WTC11 (cell line): ENCODE data around the gene LPP. TPM values are rescaled to one million over a fixed set of nuclear protein-coding genes. Genes with fewer than 3 reads are reported as not detected.

Experiments
- ATAC-seq: fragments of 200-7000 bp; cut with Tn5 transposase; 2 replicates; pipeline ENCODE4 v1.10.0; 2021; ENCODE audit warnings: mild to moderate bottlenecking, moderate library complexity
- CTCF ChIA-PET: fragments of 300-600 bp; sonication (Branson Sonifier 250); formaldehyde crosslinking; loops from one replicate; lab custom pipeline; 2021; ENCODE audit warnings: antibody characterized with exemption; lab: Charles Lee
- POLR2A ChIA-PET: fragments of 350-600 bp; sonication (Branson Sonifier 250); formaldehyde crosslinking; loops from one replicate; lab custom pipeline; 2021; ENCODE audit warnings: antibody characterized with exemption; lab: Charles Lee
- DNase-seq: peaks from one replicate; pipeline ENCODE4 v3.0.0; 2021; ENCODE audit warnings: low spot score
- H3K27ac Mint-ChIP-seq: 2 replicates; pipeline ENCODE4 v1.8.0; 2021; ENCODE audit warnings: mixed read lengths
- H3K27me3 Mint-ChIP-seq: 2 replicates; pipeline ENCODE4 v1.8.0; 2021; ENCODE audit warnings: low read depth, mild to moderate bottlenecking, moderate library complexity, mixed read lengths
- H3K36me3 Mint-ChIP-seq: 2 replicates; pipeline ENCODE4 v1.8.0; 2021; ENCODE audit warnings: mixed read lengths
- H3K4me1 Mint-ChIP-seq: 2 replicates; pipeline ENCODE4 v1.8.0; 2022; ENCODE audit warnings: mixed read lengths
- H3K4me3 Mint-ChIP-seq: 2 replicates; pipeline ENCODE4 v1.8.0; 2021; ENCODE audit warnings: mild to moderate bottlenecking, moderate library complexity, mixed read lengths
- H3K9me3 Mint-ChIP-seq: 2 replicates; pipeline ENCODE4 v1.8.0; 2021; ENCODE audit warnings: mixed read lengths
- ATF1 ChIP-seq: sonication (generic); formaldehyde crosslinking; IDR thresholded peaks from 2 replicates; pipeline ENCODE4 v1.8.1; 2023; ENCODE audit warnings: mild to moderate bottlenecking, moderate library complexity, missing genetic modification reagents
- EMX1 ChIP-seq: fragments of 250-450 bp; sonication (Bioruptor Pico); IDR thresholded peaks from 2 replicates; pipeline ENCODE4 v1.8.0; 2021; ENCODE audit warnings: mild to moderate bottlenecking
- ESRRA ChIP-seq: sonication (generic); formaldehyde crosslinking; IDR thresholded peaks from 2 replicates; pipeline ENCODE4 v1.8.1; 2022; ENCODE audit warnings: mild to moderate bottlenecking, missing genetic modification reagents, borderline replicate concordance
- FOXK1 ChIP-seq: sonication (generic); formaldehyde crosslinking; IDR thresholded peaks from 2 replicates; pipeline ENCODE4 v1.8.0; 2022; ENCODE audit warnings: mild to moderate bottlenecking, moderate library complexity, missing genetic modification reagents
- FOXP1 ChIP-seq: sonication (generic); formaldehyde crosslinking; IDR thresholded peaks from 2 replicates; pipeline ENCODE4 v1.8.0; 2022; ENCODE audit warnings: missing genetic modification reagents, mild to moderate bottlenecking, moderate library complexity, borderline replicate concordance
- GABPB1 ChIP-seq: sonication (generic); formaldehyde crosslinking; IDR thresholded peaks from 2 replicates; pipeline ENCODE4 v1.8.1; 2023; ENCODE audit warnings: mild to moderate bottlenecking, missing genetic modification reagents
- GRHL2 ChIP-seq: fragments of 250-450 bp; sonication (Bioruptor Pico); IDR thresholded peaks from 2 replicates; pipeline ENCODE4 v1.8.0; 2022; ENCODE audit warnings: mild to moderate bottlenecking, moderate library complexity; ENCODE audit not compliant: insufficient replicate concordance, severe bottlenecking
- HMGA2 ChIP-seq: fragments of 250-450 bp; sonication (Bioruptor Pico); IDR thresholded peaks from 2 replicates; pipeline ENCODE4 v1.4.0; 2021; ENCODE audit warnings: mild to moderate bottlenecking, moderate library complexity
- MXD4 ChIP-seq: fragments of 250-450 bp; sonication (Bioruptor Pico); IDR thresholded peaks from 2 replicates; pipeline ENCODE4 v1.8.0; 2021; ENCODE audit warnings: mild to moderate bottlenecking, moderate library complexity, borderline replicate concordance
- NR3C1 ChIP-seq: sonication (generic); formaldehyde crosslinking; conservative IDR thresholded peaks from 2 replicates; pipeline ENCODE4 v1.8.1; 2023; ENCODE audit warnings: low read depth, mild to moderate bottlenecking, missing genetic modification reagents
- PRRX2 ChIP-seq: fragments of 250-450 bp; sonication (Bioruptor Pico); IDR thresholded peaks from 2 replicates; pipeline ENCODE4 v1.8.0; 2021; ENCODE audit warnings: mild to moderate bottlenecking
- RORB ChIP-seq: fragments of 250-450 bp; sonication (Bioruptor Pico); IDR thresholded peaks from 2 replicates; pipeline ENCODE4 v1.9.0; 2021; ENCODE audit warnings: mild to moderate bottlenecking
- TEAD4 ChIP-seq: sonication (generic); formaldehyde crosslinking; IDR thresholded peaks from 2 replicates; pipeline ENCODE4 v1.8.0; 2022; ENCODE audit warnings: mild to moderate bottlenecking, missing genetic modification reagents
- ZBTB21 ChIP-seq: sonication (generic); formaldehyde crosslinking; IDR thresholded peaks from 2 replicates; pipeline ENCODE4 v1.8.1; 2023; ENCODE audit warnings: mild to moderate bottlenecking, missing genetic modification reagents, borderline replicate concordance
- ZNF121 ChIP-seq: sonication (generic); formaldehyde crosslinking; IDR thresholded peaks from 2 replicates; pipeline ENCODE4 v1.8.0; 2023; ENCODE audit warnings: missing genetic modification reagents
- ZNF416 ChIP-seq: fragments of 250-450 bp; sonication (Bioruptor Pico); IDR thresholded peaks from 2 replicates; pipeline ENCODE4 v1.9.0; 2021; ENCODE audit warnings: mild to moderate bottlenecking, inconsistent platforms
- total RNA-seq: library from RNA; stranded (reverse); gene quantifications from 3 replicates; pipeline ENCODE4 v1.2.3, GENCODE V29; 2021
- TF ChIP-seq, protein P1 (sequence below): sonication (generic); formaldehyde crosslinking; IDR thresholded peaks from 2 replicates; pipeline ENCODE4 v1.8.1; 2022; ENCODE audit warnings: mild to moderate bottlenecking, missing genetic modification reagents, moderate library complexity, borderline replicate concordance
- TF ChIP-seq, protein P2 (sequence below): fragments of 250-450 bp; sonication (Bioruptor Pico); IDR thresholded peaks from 2 replicates; pipeline ENCODE4 v2.1.2; 2022; ENCODE audit warnings: mild to moderate bottlenecking, moderate library complexity
- TF ChIP-seq, protein P3 (sequence below): sonication (generic); formaldehyde crosslinking; IDR thresholded peaks from 2 replicates; pipeline ENCODE4 v1.8.0; 2022; ENCODE audit warnings: mild to moderate bottlenecking, missing genetic modification reagents
- TF ChIP-seq, protein P4 (sequence below): sonication (generic); formaldehyde crosslinking; IDR thresholded peaks from 2 replicates; pipeline ENCODE4 v1.8.0; 2022; ENCODE audit warnings: mild to moderate bottlenecking, missing genetic modification reagents
- TF ChIP-seq, protein P5 (sequence below): sonication (generic); formaldehyde crosslinking; IDR thresholded peaks from 2 replicates; pipeline ENCODE4 v1.8.0; 2023; ENCODE audit warnings: missing genetic modification reagents, mild to moderate bottlenecking, borderline replicate concordance
- TF ChIP-seq, protein P6 (sequence below): sonication (generic); formaldehyde crosslinking; IDR thresholded peaks from 2 replicates; pipeline ENCODE4 v1.8.0; 2022; ENCODE audit warnings: mild to moderate bottlenecking, missing genetic modification reagents

The LPP gene
- total RNA-seq, 1 experiment from 2014 or later: 49.6 TPM

DNA sequence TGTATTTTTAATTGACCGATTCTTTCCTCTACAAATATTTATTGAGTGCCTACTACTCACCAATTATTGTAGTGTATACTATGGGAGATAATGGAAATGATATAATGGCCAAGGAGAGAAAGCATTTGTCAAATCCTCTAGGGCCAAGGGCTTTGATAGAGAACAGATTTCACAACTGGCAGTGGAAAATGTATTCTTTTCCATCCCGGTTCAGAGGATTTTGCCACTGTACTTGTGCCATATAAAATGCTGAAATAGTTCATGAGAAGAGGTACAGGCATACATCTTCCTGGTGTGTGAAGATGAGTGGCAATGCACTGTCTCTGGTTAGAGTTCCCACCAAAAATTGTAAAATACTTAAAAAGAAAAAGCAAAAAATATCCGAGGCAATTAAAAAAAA is 566.3 kb downstream of the LPP start:
- Mint-ChIP-seq H3K27me3 (no peaks in the 10 kb centered on the region), H3K36me3 (no peaks in the 10 kb centered on the region), H3K4me1 (no peaks in the 10 kb centered on the region), H3K4me3 (no peak overlapping the region), H3K9me3 (no peaks in the 10 kb centered on the region), H3K27ac (no peak overlapping the region)
- ChIA-PET CTCF (no interaction called here), POLR2A (no interaction called here)
- ATAC-seq (no peak), DNase-seq (no peak)
- TF ChIP-seq, protein P1, sequence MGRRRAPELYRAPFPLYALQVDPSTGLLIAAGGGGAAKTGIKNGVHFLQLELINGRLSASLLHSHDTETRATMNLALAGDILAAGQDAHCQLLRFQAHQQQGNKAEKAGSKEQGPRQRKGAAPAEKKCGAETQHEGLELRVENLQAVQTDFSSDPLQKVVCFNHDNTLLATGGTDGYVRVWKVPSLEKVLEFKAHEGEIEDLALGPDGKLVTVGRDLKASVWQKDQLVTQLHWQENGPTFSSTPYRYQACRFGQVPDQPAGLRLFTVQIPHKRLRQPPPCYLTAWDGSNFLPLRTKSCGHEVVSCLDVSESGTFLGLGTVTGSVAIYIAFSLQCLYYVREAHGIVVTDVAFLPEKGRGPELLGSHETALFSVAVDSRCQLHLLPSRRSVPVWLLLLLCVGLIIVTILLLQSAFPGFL (CRISPR knock-in tag): no peak
- TF ChIP-seq RORB (CRISPR knock-in tag) (no peak), ATF1 (CRISPR knock-in tag) (no peak), ZNF416 (no peak)
- TF ChIP-seq, protein P2, sequence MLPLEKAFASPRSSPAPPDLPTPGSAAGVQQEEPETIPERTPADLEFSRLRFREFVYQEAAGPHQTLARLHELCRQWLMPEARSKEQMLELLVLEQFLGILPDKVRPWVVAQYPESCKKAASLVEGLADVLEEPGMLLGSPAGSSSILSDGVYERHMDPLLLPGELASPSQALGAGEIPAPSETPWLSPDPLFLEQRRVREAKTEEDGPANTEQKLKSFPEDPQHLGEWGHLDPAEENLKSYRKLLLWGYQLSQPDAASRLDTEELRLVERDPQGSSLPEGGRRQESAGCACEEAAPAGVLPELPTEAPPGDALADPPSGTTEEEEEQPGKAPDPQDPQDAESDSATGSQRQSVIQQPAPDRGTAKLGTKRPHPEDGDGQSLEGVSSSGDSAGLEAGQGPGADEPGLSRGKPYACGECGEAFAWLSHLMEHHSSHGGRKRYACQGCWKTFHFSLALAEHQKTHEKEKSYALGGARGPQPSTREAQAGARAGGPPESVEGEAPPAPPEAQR: no peak

DNA sequence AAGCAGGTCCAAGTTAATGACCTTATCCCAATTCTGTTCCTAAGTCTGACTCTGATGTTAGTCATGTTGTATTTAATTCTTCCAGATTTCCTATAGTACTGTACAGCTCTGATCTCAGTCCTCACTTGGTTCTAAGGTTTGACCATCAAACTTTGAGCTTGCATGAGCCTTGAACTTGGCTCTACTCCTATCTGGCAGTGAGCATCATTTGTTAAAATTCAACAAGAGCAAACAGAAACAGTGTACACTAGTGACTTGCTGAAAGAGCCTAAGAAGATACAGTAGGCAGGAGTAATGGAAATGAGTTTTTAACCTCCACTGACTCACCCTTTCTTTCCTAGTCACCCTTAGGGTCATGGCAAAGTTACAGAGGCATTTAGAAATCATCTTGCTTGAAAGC is 566.7 kb downstream of the LPP start:
- ChIA-PET CTCF (no interaction called here), POLR2A (no interaction called here)
- no peak overlapping the region for H3K4me3 Mint-ChIP-seq
- TF ChIP-seq ZBTB21 (CRISPR knock-in tag): no peak
- no peak for TF ChIP-seq RORB (CRISPR knock-in tag)
- no peak for TF ChIP-seq TEAD4 (CRISPR knock-in tag)
- no peak for TF ChIP-seq ZNF416
- TF ChIP-seq GABPB1 (CRISPR knock-in tag): peak; percentile 72
- TF ChIP-seq, protein P3, sequence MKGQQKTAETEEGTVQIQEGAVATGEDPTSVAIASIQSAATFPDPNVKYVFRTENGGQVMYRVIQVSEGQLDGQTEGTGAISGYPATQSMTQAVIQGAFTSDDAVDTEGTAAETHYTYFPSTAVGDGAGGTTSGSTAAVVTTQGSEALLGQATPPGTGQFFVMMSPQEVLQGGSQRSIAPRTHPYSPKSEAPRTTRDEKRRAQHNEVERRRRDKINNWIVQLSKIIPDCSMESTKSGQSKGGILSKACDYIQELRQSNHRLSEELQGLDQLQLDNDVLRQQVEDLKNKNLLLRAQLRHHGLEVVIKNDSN (CRISPR knock-in tag): no peak
- no peak for TF ChIP-seq PRRX2 (CRISPR knock-in tag)
- no peak for TF ChIP-seq FOXK1 (CRISPR knock-in tag)
- TF ChIP-seq, protein P4, sequence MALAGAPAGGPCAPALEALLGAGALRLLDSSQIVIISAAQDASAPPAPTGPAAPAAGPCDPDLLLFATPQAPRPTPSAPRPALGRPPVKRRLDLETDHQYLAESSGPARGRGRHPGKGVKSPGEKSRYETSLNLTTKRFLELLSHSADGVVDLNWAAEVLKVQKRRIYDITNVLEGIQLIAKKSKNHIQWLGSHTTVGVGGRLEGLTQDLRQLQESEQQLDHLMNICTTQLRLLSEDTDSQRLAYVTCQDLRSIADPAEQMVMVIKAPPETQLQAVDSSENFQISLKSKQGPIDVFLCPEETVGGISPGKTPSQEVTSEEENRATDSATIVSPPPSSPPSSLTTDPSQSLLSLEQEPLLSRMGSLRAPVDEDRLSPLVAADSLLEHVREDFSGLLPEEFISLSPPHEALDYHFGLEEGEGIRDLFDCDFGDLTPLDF (CRISPR knock-in tag): no peak
- H3K36me3 Mint-ChIP-seq: no peaks in the 10 kb centered on the region
- no peak for ATAC-seq
- no peak for DNase-seq
- H3K27me3 Mint-ChIP-seq: no peaks in the 10 kb centered on the region
- H3K9me3 Mint-ChIP-seq: no peaks in the 10 kb centered on the region
- H3K4me1 Mint-ChIP-seq: no peaks in the 10 kb centered on the region
- no peak overlapping the region for H3K27ac Mint-ChIP-seq

DNA sequence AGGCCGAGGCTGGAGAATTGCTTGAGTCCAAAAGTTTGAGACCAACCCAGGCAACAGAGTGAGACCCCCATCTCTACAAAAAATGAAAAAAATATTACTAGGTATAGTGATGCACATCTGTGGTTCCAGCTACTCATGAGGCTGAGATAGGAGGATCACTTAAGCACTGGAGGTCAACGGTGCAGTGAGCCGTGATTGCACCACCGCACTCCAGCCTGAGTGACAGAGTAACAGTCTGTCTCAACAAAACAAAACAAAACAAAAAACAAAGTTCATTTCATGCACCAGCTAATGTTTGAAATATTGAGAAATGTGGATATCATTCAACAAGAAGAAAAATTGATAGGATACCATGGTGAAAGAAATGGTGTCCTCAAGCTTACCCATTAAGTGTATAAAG is 567.4 kb downstream of the LPP start:
- POLR2A ChIA-PET: no interaction called here
- TF ChIP-seq GRHL2 (no peak), MXD4 (CRISPR knock-in tag) (no peak), EMX1 (CRISPR knock-in tag) (no peak), GABPB1 (CRISPR knock-in tag) (0 out of 2 replicates have a peak, but pooled peaks have one; percentile 21)
- DNase-seq (no peak), ATAC-seq (no peak)
- Mint-ChIP-seq H3K4me3 (no peak overlapping the region), H3K27me3 (no peaks in the 10 kb centered on the region), H3K4me1 (no peaks in the 10 kb centered on the region), H3K9me3 (no peaks in the 10 kb centered on the region), H3K36me3 (no peaks in the 10 kb centered on the region), H3K27ac (no peak overlapping the region)
- CTCF ChIA-PET: no interaction called here

DNA sequence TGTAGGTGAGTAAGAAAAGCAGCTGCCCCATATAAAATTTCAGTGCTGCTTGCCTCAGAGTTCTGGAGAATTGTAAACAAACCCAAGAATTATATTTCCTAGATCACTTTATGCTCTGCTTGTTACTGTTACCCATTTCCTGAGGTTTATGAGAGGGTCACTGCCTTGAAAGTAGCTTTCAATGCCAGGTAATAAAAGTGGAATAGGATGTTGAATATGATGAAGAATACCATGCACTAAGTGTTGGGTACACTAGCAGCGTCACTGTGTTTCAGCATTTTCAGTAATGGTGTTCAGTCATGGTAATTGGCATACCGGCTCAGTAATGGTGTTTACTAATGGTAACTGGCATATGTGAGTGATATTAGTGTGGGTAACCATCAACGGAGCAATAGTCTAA is 568.0 kb downstream of the LPP start:
- Mint-ChIP-seq H3K36me3 (no peaks in the 10 kb centered on the region), H3K27ac (no peak overlapping the region), H3K27me3 (no peaks in the 10 kb centered on the region), H3K4me1 (no peaks in the 10 kb centered on the region), H3K9me3 (no peaks in the 10 kb centered on the region)
- POLR2A ChIA-PET: no interaction called here
- ATAC-seq (no peak), DNase-seq (no peak)
- no peak for TF ChIP-seq ZNF121 (CRISPR knock-in tag)
- TF ChIP-seq HMGA2: no peak
- no peak for TF ChIP-seq ESRRA (CRISPR knock-in tag)
- TF ChIP-seq, protein P5, sequence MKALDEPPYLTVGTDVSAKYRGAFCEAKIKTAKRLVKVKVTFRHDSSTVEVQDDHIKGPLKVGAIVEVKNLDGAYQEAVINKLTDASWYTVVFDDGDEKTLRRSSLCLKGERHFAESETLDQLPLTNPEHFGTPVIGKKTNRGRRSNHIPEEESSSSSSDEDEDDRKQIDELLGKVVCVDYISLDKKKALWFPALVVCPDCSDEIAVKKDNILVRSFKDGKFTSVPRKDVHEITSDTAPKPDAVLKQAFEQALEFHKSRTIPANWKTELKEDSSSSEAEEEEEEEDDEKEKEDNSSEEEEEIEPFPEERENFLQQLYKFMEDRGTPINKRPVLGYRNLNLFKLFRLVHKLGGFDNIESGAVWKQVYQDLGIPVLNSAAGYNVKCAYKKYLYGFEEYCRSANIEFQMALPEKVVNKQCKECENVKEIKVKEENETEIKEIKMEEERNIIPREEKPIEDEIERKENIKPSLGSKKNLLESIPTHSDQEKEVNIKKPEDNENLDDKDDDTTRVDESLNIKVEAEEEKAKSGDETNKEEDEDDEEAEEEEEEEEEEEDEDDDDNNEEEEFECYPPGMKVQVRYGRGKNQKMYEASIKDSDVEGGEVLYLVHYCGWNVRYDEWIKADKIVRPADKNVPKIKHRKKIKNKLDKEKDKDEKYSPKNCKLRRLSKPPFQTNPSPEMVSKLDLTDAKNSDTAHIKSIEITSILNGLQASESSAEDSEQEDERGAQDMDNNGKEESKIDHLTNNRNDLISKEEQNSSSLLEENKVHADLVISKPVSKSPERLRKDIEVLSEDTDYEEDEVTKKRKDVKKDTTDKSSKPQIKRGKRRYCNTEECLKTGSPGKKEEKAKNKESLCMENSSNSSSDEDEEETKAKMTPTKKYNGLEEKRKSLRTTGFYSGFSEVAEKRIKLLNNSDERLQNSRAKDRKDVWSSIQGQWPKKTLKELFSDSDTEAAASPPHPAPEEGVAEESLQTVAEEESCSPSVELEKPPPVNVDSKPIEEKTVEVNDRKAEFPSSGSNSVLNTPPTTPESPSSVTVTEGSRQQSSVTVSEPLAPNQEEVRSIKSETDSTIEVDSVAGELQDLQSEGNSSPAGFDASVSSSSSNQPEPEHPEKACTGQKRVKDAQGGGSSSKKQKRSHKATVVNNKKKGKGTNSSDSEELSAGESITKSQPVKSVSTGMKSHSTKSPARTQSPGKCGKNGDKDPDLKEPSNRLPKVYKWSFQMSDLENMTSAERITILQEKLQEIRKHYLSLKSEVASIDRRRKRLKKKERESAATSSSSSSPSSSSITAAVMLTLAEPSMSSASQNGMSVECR: no peak
- TF ChIP-seq, protein P6, sequence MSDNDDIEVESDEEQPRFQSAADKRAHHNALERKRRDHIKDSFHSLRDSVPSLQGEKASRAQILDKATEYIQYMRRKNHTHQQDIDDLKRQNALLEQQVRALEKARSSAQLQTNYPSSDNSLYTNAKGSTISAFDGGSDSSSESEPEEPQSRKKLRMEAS (CRISPR knock-in tag): no peak
- TF ChIP-seq NR3C1 (CRISPR knock-in tag): no peak
- TF ChIP-seq FOXP1: no peak
- TF ChIP-seq PRRX2 (CRISPR knock-in tag): no peak
- TF ChIP-seq, all 79 proteins: peak for 0
- CTCF ChIA-PET: no interaction called here
- no peak overlapping the region for H3K4me3 Mint-ChIP-seq
